Sigmoid colon (tissue), 4 donors: ENCODE results near the gene KIRREL3.

Source experiments
- CTCF ChIP-seq, 4 experiments: fragments of 450-650 bp in 3 of 4; fragments of 200-600 bp in 1 of 4; IDR thresholded peaks; one replicate each; pipeline ENCODE4 v1.5.1; 2016 to 2019; ENCODE audit warnings: antibody characterized with exemption in 4 of 4, mild to moderate bottlenecking in 3 of 4, moderate library complexity in 2 of 4
- EP300 ChIP-seq, 4 donors: sonication (generic); formaldehyde crosslinking; IDR thresholded peaks; one replicate each; pipeline ENCODE4 v1.6.1; 2017; ENCODE audit warnings: antibody characterized with exemption in 4 of 4

- no peak for TF ChIP-seq EP300 (IDR thresholded peaks at IDR 0.05)
- TF ChIP-seq CTCF (IDR thresholded peaks at IDR 0.05) = no peak
Measured at GRCh38 chr11:126604461-126604860, 396.1 kb downstream of the KIRREL3 start.
